ENCODE data around the gene CTAG1B. TPM values are rescaled to one million over a fixed set of nuclear protein-coding genes. Genes with fewer than 3 reads are reported as not detected.

The CTAG1B gene
- total RNA-seq, 1 donor from 2014 or later = not detected

DNA sequence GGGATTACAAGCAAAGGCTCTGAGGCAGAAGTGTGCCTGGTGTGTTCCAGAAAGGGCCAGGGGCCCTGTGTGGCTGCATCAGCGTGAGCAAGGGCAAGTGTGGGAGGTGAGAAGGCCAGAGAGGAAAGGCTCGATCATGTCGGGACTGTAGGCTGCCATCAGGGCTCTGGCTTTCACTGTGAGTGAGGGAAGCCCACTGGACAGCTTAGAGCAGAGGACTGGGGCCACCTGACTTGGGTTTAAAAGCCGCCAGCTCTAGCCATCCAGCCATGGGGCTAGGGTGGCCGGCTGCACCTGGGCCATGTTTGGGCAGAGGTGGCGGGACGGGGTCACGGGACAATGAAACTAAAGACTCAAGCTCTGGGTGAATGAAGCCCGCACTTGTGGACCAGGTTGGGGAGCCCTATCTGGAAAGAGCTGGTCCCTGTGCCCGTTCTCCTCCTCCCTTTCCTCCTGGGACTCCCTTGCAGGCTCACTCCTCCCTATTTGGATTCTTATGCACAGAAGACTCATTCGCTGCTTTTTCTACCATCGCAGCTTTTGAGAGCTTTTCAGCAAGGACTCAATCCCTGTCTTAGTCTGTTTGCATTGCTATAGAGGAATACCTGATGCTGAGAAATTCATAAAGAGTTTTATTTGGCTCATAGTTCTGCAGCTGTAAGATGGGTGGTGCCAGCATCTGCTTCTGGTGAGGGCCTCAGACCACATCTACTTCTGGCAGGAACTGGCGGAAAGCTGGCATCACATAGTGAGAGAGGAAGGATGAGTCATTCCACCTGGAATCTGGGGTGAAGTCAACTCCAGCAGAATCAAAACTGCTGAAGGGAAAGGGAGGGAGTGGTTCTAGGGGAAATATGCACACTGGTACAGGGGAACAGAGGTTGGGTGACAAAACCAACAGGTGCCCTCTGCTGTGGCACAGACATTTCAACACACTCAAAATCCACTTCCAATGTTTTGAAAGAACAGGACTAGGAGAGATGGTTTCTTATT lies 15.3 kb downstream of the CTAG1B start:
- Histone ChIP-seq H3K4me1 (ENCODE audit: control insufficient read depth in 3 of 3, insufficient read depth in 3 of 3, low read length in 3 of 3) (peaks cover 0 to 4% (median 0%) of the 10 kb centered on the region in 3 donors), H3K4me3 (ENCODE audit: low read length in 3 of 3) (no peak overlapping the region), H3K27me3 (ENCODE audit: control insufficient read depth in 3 of 3, insufficient read depth in 3 of 3, low read length in 3 of 3) (peaks cover 0 to 4% (median 0%) of the 10 kb centered on the region in 3 donors), H3K36me3 (ENCODE audit: control insufficient read depth in 3 of 3, insufficient read depth in 3 of 3, low read length in 3 of 3) (no peaks in the 10 kb centered on the region), H3K9ac (ENCODE audit: low read depth in 1 of 3, low read length in 3 of 3) (no peak overlapping the region), H3K9me3 (ENCODE audit: control insufficient read depth in 3 of 3, low read length in 3 of 3) (no peaks in the 10 kb centered on the region), H3K27ac (ENCODE audit: low read depth, low read length) (no peak overlapping the region)

DNA sequence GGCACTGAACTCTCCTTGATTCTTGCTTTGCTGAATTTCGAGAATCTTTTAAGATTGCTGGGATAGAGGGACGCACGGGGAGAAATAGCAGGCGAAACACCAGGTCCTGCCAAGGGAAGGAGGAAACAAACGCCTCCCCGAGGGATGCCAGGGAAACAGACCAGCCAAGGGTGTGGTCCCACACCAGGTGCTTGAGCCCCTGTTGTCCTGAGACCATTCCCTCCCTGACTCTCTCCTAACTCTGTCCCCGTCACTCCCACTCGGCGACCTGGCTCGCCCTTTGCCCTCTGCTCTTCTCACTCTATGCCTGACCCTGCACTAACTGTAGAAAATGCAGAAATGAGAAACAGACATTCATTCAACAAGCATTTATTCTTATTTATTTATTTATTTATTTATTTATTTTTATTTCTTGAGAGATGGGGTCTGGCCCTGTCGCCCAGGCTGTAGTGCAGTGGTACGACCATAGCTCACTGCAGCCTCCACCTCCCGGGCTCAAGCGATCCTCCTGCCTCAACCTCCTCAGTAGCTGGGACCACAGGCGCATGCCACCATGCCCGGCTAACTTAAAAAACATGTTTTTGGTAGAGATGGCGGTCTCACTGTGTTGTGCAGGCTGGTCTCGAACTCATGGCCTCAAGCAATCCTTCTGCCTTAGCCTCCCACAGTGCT lies 16.2 kb downstream of the CTAG1B start:
- no peak overlapping the region for H3K9ac ChIP-seq (ENCODE audit: low read depth in 1 of 3, low read length in 3 of 3)
- no peaks in the 10 kb centered on the region for H3K36me3 ChIP-seq (ENCODE audit: control insufficient read depth in 3 of 3, insufficient read depth in 3 of 3, low read length in 3 of 3)
- H3K4me3 ChIP-seq (ENCODE audit: low read length in 3 of 3) = no peak overlapping the region
- peaks cover 0 to 4% (median 0%) of the 10 kb centered on the region in 3 donors for H3K4me1 ChIP-seq (ENCODE audit: control insufficient read depth in 3 of 3, insufficient read depth in 3 of 3, low read length in 3 of 3)
- H3K9me3 ChIP-seq (ENCODE audit: control insufficient read depth in 3 of 3, low read length in 3 of 3) = no peaks in the 10 kb centered on the region
- peaks cover 0 to 4% (median 0%) of the 10 kb centered on the region in 3 donors for H3K27me3 ChIP-seq (ENCODE audit: control insufficient read depth in 3 of 3, insufficient read depth in 3 of 3, low read length in 3 of 3)
- H3K27ac ChIP-seq (ENCODE audit: low read depth, low read length) = no peak overlapping the region

DNA sequence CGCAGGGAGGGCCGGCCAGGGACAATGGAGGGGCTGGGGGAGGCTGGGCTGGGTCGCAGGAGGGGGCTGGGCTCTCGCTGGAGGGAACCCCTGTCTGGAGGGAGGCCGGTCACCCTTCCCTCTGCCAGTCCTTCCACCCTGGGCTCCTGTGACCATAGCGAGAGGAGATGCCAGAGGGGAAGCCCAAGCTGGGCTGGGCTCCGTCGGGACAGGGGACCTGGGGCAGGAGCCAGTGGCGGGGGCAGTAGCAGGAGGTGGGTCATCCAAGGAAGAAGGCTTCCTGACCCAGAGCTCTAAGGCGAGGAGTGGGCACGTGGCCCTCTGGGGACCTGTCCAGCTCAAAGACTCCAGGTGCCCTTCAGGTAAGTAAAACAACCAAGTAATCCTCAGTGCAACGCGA lies 16.9 kb downstream of the CTAG1B start:
- Histone ChIP-seq H3K27me3 (ENCODE audit: control insufficient read depth in 3 of 3, insufficient read depth in 3 of 3, low read length in 3 of 3) (peaks cover 0 to 4% (median 0%) of the 10 kb centered on the region in 3 donors), H3K36me3 (ENCODE audit: control insufficient read depth in 3 of 3, insufficient read depth in 3 of 3, low read length in 3 of 3) (no peaks in the 10 kb centered on the region), H3K9me3 (ENCODE audit: control insufficient read depth in 3 of 3, low read length in 3 of 3) (no peaks in the 10 kb centered on the region), H3K4me1 (ENCODE audit: control insufficient read depth in 3 of 3, insufficient read depth in 3 of 3, low read length in 3 of 3) (peaks cover 0 to 4% (median 0%) of the 10 kb centered on the region in 3 donors), H3K27ac (ENCODE audit: low read depth, low read length) (no peak overlapping the region), H3K9ac (ENCODE audit: low read depth in 1 of 3, low read length in 3 of 3) (no peak overlapping the region), H3K4me3 (ENCODE audit: low read length in 3 of 3) (no peak overlapping the region)

DNA sequence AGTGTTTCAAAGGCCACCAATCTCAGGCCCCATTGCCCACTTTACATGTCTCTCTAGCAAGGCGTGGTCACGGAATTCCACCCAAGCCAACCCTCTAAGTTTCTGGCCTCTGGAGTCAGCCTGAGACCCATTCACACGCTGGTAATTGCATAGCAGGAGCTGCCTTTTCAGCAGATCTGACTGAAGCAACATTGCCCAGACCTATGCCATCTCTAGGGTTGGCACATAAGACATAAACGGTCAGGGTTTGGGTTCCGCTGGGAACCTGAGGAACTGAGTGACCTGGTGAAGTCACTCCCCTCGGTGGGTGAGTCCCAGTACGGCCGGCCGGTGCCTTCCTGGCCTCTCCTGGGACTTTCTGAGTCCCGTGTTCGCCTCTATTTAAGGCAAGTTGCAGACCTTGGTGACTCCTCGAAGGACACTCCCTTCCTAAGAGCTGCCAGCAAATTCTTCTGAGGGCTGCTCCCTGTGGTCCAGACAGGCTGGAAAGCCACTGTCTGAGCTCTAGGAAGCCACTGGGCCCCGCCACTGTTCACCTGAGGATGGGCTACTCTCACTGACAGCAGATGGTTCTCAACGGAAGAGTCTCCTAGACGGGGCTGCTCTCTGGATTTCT lies 18.2 kb downstream of the CTAG1B start:
- Histone ChIP-seq H3K4me3 (ENCODE audit: low read length in 3 of 3) (no peak overlapping the region), H3K27me3 (ENCODE audit: control insufficient read depth in 3 of 3, insufficient read depth in 3 of 3, low read length in 3 of 3) (peaks cover 0 to 4% (median 0%) of the 10 kb centered on the region in 3 donors), H3K27ac (ENCODE audit: low read depth, low read length) (no peak overlapping the region), H3K36me3 (ENCODE audit: control insufficient read depth in 3 of 3, insufficient read depth in 3 of 3, low read length in 3 of 3) (no peaks in the 10 kb centered on the region), H3K9ac (ENCODE audit: low read depth in 1 of 3, low read length in 3 of 3) (no peak overlapping the region), H3K9me3 (ENCODE audit: control insufficient read depth in 3 of 3, low read length in 3 of 3) (no peaks in the 10 kb centered on the region), H3K4me1 (ENCODE audit: control insufficient read depth in 3 of 3, insufficient read depth in 3 of 3, low read length in 3 of 3) (peaks cover 0 to 4% (median 0%) of the 10 kb centered on the region in 3 donors)

DNA sequence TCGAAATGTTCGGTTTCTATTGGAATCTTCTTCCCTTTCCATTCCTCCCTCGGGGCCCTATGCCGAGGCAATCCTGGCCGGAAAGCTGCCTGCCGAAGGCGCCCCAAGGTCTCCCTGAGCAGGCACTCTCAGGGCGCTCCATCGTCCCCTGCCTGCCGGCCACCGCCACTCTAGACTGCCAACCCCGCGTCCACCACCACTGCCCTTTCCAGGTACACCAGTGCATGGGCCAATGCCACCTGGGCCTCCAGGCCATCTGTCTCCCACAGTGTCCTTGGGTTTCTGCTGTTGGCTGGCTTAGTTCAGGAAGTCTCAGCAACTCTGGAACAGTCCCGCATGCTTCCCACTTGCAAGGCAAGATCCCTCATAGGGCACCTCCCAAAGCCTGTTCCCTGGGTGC lies 19.6 kb downstream of the CTAG1B start:
- no peaks in the 10 kb centered on the region for H3K36me3 ChIP-seq (ENCODE audit: control insufficient read depth in 3 of 3, insufficient read depth in 3 of 3, low read length in 3 of 3)
- peaks cover 0 to 4% (median 0%) of the 10 kb centered on the region in 3 donors for H3K4me1 ChIP-seq (ENCODE audit: control insufficient read depth in 3 of 3, insufficient read depth in 3 of 3, low read length in 3 of 3)
- H3K27me3 ChIP-seq (ENCODE audit: control insufficient read depth in 3 of 3, insufficient read depth in 3 of 3, low read length in 3 of 3) = peaks cover 0 to 4% (median 0%) of the 10 kb centered on the region in 3 donors
- H3K9me3 ChIP-seq (ENCODE audit: control insufficient read depth in 3 of 3, low read length in 3 of 3) = no peaks in the 10 kb centered on the region
- no peak overlapping the region for H3K4me3 ChIP-seq (ENCODE audit: low read length in 3 of 3)
- no peak overlapping the region for H3K27ac ChIP-seq (ENCODE audit: low read depth, low read length)
- H3K9ac ChIP-seq (ENCODE audit: low read depth in 1 of 3, low read length in 3 of 3) = no peak overlapping the region

DNA sequence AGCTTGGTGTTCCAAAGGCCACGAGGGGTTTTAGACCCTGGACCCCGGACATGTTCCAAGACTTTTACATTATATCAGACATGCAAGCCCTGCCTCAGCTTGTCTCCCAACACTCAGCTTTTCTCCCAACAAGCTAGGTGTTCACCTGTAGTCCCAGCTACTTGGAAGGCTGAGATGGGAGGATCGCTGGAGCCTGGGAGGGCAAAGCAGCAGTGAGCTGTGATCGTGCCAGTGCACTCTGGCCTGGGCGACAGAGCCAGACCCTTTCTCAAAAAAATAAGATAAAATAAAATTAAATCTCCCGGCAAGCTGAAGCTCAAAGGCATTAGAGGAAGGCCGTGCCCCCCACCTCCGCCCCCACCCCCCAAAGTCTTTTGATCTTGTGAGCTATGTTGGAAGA lies 20.4 kb downstream of the CTAG1B start:
- H3K27me3 ChIP-seq (ENCODE audit: control insufficient read depth in 3 of 3, insufficient read depth in 3 of 3, low read length in 3 of 3) = peaks cover 0 to 4% (median 0%) of the 10 kb centered on the region in 3 donors
- no peak overlapping the region for H3K9ac ChIP-seq (ENCODE audit: low read depth in 1 of 3, low read length in 3 of 3)
- H3K4me1 ChIP-seq (ENCODE audit: control insufficient read depth in 3 of 3, insufficient read depth in 3 of 3, low read length in 3 of 3) = no peaks in the 10 kb centered on the region
- no peak overlapping the region for H3K4me3 ChIP-seq (ENCODE audit: low read length in 3 of 3)
- no peaks in the 10 kb centered on the region for H3K9me3 ChIP-seq (ENCODE audit: control insufficient read depth in 3 of 3, low read length in 3 of 3)
- no peaks in the 10 kb centered on the region for H3K36me3 ChIP-seq (ENCODE audit: control insufficient read depth in 3 of 3, insufficient read depth in 3 of 3, low read length in 3 of 3)
- H3K27ac ChIP-seq (ENCODE audit: low read depth, low read length) = no peak overlapping the region

DNA sequence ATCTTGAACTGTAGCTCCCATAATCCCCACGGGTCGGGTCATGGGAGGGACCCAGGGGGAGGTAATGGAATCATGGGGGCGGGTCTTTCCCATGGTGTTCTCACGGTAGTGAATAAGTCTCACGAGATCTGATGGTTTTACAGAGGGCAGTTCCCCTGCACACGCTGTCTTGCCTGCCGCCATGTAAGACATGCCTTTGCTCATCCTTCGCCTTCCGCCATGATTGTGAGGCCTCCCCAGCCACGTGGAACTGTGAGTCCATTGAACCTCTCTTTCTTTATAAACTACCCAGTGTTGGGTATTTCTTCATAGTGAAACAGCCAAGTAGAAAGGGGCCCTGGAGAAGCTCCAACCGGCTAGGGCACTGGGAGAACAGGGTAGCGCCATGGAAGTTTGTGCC lies 21.9 kb downstream of the CTAG1B start:
- Histone ChIP-seq H3K27ac (ENCODE audit: low read depth, low read length) (no peak overlapping the region), H3K9ac (ENCODE audit: low read depth in 1 of 3, low read length in 3 of 3) (no peak overlapping the region), H3K36me3 (ENCODE audit: control insufficient read depth in 3 of 3, insufficient read depth in 3 of 3, low read length in 3 of 3) (no peaks in the 10 kb centered on the region), H3K27me3 (ENCODE audit: control insufficient read depth in 3 of 3, insufficient read depth in 3 of 3, low read length in 3 of 3) (peaks cover 0 to 9% (median 0%) of the 10 kb centered on the region in 3 donors), H3K4me3 (ENCODE audit: low read length in 3 of 3) (no peak overlapping the region), H3K4me1 (ENCODE audit: control insufficient read depth in 3 of 3, insufficient read depth in 3 of 3, low read length in 3 of 3) (no peaks in the 10 kb centered on the region), H3K9me3 (ENCODE audit: control insufficient read depth in 3 of 3, low read length in 3 of 3) (no peaks in the 10 kb centered on the region)

DNA sequence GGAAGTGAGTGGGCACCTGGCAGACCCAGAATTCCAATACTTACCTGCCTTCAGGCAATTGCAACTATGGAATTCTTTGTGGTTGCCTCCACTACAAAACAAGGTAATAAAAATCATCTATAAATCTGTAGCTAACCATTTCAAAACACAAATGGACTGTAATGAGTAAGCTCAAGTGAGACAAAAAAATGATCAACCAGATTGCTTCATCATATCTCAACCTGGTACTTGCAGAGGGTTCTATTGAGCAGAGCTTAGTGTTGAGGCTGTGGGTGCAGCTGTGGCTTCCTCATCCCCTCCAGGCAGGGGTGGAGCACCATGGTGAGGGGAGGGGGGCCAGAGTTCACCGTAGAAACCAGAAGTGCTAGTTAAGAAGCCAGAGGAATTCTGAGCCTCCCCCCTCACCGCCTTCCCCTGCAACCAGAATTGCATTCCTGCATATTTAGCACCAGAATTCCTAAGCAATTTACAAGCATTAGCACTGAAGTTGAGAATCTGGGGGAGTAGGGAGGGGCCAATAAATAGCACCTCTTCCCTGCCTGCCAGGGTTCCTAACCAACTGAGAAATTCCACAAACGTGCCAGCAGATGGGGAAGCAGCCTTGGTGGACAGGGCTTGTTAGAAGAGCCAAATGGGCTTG lies 22.7 kb downstream of the CTAG1B start:
- no peaks in the 10 kb centered on the region for H3K4me1 ChIP-seq (ENCODE audit: control insufficient read depth in 3 of 3, insufficient read depth in 3 of 3, low read length in 3 of 3)
- no peak overlapping the region for H3K4me3 ChIP-seq (ENCODE audit: low read length in 3 of 3)
- H3K27ac ChIP-seq (ENCODE audit: low read depth, low read length) = no peak overlapping the region
- H3K9ac ChIP-seq (ENCODE audit: low read depth in 1 of 3, low read length in 3 of 3) = no peak overlapping the region
- peaks cover 0 to 6% (median 0%) of the 10 kb centered on the region in 3 donors for H3K27me3 ChIP-seq (ENCODE audit: control insufficient read depth in 3 of 3, insufficient read depth in 3 of 3, low read length in 3 of 3)
- no peaks in the 10 kb centered on the region for H3K9me3 ChIP-seq (ENCODE audit: control insufficient read depth in 3 of 3, low read length in 3 of 3)
- no peaks in the 10 kb centered on the region for H3K36me3 ChIP-seq (ENCODE audit: control insufficient read depth in 3 of 3, insufficient read depth in 3 of 3, low read length in 3 of 3)

DNA sequence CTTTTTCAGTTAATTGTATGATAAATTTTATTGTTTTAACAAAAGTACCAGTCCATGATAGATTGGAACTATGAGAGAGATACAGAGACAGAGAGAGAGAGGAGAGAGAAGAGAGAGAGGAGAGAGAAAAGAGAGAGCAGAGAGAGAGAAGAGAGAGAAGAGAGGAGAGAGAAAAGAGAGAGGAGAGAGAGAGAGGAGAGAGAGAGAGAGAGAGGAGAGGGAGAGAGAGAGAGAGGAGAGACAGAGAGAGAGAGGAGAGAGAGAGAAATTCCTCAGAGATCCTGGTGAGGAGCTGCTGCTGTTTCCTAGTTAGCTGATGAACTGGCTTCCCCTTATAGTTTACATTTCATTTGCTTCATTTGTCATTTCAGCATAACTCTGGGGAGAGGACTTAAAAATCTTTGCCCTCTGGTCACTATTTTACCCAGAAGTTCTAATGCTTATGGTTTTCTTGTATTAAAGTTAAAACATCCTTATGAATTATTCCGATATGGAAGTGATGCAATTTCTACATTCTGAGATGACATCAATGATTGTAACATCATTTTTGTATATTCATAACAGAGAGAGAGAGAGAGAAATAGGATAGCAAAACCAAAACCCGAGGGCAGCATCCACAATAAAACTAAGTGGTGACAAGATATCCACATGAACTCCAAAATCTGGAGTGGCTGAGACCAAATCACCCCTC lies 23.4 kb downstream of the CTAG1B start:
- H3K9ac ChIP-seq (ENCODE audit: low read depth in 1 of 3, low read length in 3 of 3) = no peak overlapping the region
- peaks cover 0 to 6% (median 0%) of the 10 kb centered on the region in 3 donors for H3K27me3 ChIP-seq (ENCODE audit: control insufficient read depth in 3 of 3, insufficient read depth in 3 of 3, low read length in 3 of 3)
- no peak overlapping the region for H3K4me3 ChIP-seq (ENCODE audit: low read length in 3 of 3)
- H3K9me3 ChIP-seq (ENCODE audit: control insufficient read depth in 3 of 3, low read length in 3 of 3) = no peaks in the 10 kb centered on the region
- H3K36me3 ChIP-seq (ENCODE audit: control insufficient read depth in 3 of 3, insufficient read depth in 3 of 3, low read length in 3 of 3) = no peaks in the 10 kb centered on the region
- no peak overlapping the region for H3K27ac ChIP-seq (ENCODE audit: low read depth, low read length)
- no peaks in the 10 kb centered on the region for H3K4me1 ChIP-seq (ENCODE audit: control insufficient read depth in 3 of 3, insufficient read depth in 3 of 3, low read length in 3 of 3)
